ENCODE measurements around the gene TAOK3. TPM values are rescaled to one million over a fixed set of nuclear protein-coding genes. Genes with fewer than 3 reads are reported as not detected.

The TAOK3 gene
- total and polyA plus RNA-seq, 10 of the 15 experiments (the other 5 are each of a cell fraction or from before 2014, with no cell fraction given): 41.3 to 131 (median 57.8) TPM

DNA sequence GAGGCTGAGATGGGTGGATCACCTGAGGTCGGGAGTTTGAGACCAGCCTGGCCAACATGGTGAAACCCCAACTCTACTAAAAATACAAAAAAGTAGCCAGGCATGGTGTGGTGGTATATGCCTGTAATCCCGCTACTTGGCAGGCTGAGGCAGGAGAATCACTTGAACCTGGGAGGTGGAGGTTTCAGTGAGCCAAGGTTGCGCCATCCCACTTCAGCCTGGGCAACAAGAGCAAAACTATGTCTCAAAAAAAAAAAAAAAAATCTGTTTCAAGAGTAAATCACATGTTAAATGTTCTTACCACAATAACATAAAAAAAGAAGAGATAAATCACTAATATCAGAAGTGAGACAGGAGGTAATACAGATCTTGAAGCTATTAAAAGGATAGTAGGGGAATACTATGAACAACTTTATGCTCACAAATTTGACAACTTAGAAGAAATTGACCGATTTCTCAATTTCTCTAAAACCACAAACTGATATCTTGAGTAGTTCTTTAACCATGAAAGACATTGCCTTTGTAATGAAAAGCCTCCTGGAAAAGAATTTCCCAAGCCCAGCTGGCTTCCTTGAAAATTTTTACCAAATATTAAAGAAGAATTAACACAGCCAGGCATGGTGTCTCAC, 37.7 kb downstream of the TAOK3 start:
- no peak for FAIRE-seq
- POLR2A ChIA-PET: interaction anchor here (0.6 to 1.9 kb wide), 3 partner anchors 11 to 65 kb away, joined by 3 to 8 read pairs (median 5); no protein-coding TSS in a partner anchor
- DNase-seq (ENCODE audit: low read depth, low spot score): no peak
- CTCF ChIA-PET: interaction anchor here (1.2 to 1.9 kb wide), 3 partner anchors 10 to 23 kb away, joined by 3 to 6 read pairs (median 6); no protein-coding TSS in a partner anchor
- Histone ChIP-seq H3K4me3 (no peak overlapping the region), H3K36me3 (ENCODE audit: control insufficient read depth in 2 of 2, insufficient read depth in 2 of 2, low read length in 1 of 2) (peaks cover 0 to 7% of the 10 kb centered on the region in 2 experiments; a peak in 2 of 4 replicates), H4K20me1 (ENCODE audit: control insufficient read depth, insufficient read depth) (no peaks in the 10 kb centered on the region), H3K27ac (ENCODE audit: control insufficient read depth, insufficient read depth) (no peak overlapping the region), H3K27me3 (replicated peaks in 1 of 2; ENCODE audit: control insufficient read depth in 2 of 2, insufficient read depth in 2 of 2, low read length in 1 of 2) (no peaks in the 10 kb centered on the region), H2AFZ (ENCODE audit: control insufficient read depth, low read depth, low read length) (no peak overlapping the region), H3K9ac (ENCODE audit: control insufficient read depth, insufficient read depth, low read length) (no peak overlapping the region), H3K9me3 (replicated peaks; ENCODE audit: control insufficient read depth, insufficient read depth, low read length) (no peaks in the 10 kb centered on the region; the same call in none of the 3 replicates), H3K4me1 (ENCODE audit: control insufficient read depth, insufficient read depth, low read length) (peaks cover 8% of the 10 kb centered on the region), H3K79me2 (ENCODE audit: control insufficient read depth, insufficient read depth, low read length) (peaks cover 38% of the 10 kb centered on the region), H3K4me2 (ENCODE audit: control insufficient read depth, insufficient read depth) (no peak overlapping the region; the same call in 1 of the 2 replicates)
- no peak for ATAC-seq
- in situ Hi-C loops (cut with MboI): no loop called here
- BruUV-seq (replicated peaks): no TSS peak
- intact Hi-C loops (cut with micrococcal nuclease; ENCODE audit: unreplicated experiment): no loop called here
- TF ChIP-seq TAF1 (IDR thresholded peaks at IDR 0.05; ENCODE audit: borderline replicate concordance, low read depth, low read length) (no peak), CHD4 (IDR thresholded peaks at IDR 0.05) (no peak), CBX3 (IDR thresholded peaks at IDR 0.05; ENCODE audit: borderline replicate concordance, low read depth) (no peak), CBX5 (IDR thresholded peaks at IDR 0.05; ENCODE audit: low read depth) (no peak), NFIC (IDR thresholded peaks at IDR 0.05; ENCODE audit: low read depth, low read length) (peak; percentile 66; the same call in 1 of the 2 replicates), POU2F2 (IDR thresholded peaks at IDR 0.05; ENCODE audit: borderline replicate concordance, low read depth, low read length) (no peak), BHLHE40 (IDR thresholded peaks at IDR 0.05; ENCODE audit: borderline replicate concordance in 1 of 2, low read depth in 2 of 2, low read length in 1 of 2) (no peak), RUNX3 (IDR thresholded peaks at IDR 0.05; ENCODE audit: low read length) (peak; percentile 64; the same call in 1 of the 2 replicates), ATF2 (IDR thresholded peaks at IDR 0.05; ENCODE audit: low read length) (no peak), JUNB (IDR thresholded peaks at IDR 0.05) (peak; percentile 52), YBX1 (IDR thresholded peaks at IDR 0.05) (no peak), SRF (IDR thresholded peaks at IDR 0.05; ENCODE audit: low read depth in 2 of 2, low read length in 2 of 2) (no peak), EZH2 (IDR thresholded peaks at IDR 0.05; ENCODE audit: borderline replicate concordance, control insufficient read depth, low read depth, low read length) (no peak), ZNF384 (IDR thresholded peaks at IDR 0.05; ENCODE audit: borderline replicate concordance, low read depth, low read length) (0 out of 2 replicates have a peak, but pooled peaks have one; percentile 11), BRCA1 (IDR thresholded peaks at IDR 0.05; ENCODE audit: low read depth, low read length) (no peak), PKNOX1 (IDR thresholded peaks at IDR 0.05) (peak; percentile 6; the same call in 1 of the 2 replicates)
- TF ChIP-seq, protein P1, sequence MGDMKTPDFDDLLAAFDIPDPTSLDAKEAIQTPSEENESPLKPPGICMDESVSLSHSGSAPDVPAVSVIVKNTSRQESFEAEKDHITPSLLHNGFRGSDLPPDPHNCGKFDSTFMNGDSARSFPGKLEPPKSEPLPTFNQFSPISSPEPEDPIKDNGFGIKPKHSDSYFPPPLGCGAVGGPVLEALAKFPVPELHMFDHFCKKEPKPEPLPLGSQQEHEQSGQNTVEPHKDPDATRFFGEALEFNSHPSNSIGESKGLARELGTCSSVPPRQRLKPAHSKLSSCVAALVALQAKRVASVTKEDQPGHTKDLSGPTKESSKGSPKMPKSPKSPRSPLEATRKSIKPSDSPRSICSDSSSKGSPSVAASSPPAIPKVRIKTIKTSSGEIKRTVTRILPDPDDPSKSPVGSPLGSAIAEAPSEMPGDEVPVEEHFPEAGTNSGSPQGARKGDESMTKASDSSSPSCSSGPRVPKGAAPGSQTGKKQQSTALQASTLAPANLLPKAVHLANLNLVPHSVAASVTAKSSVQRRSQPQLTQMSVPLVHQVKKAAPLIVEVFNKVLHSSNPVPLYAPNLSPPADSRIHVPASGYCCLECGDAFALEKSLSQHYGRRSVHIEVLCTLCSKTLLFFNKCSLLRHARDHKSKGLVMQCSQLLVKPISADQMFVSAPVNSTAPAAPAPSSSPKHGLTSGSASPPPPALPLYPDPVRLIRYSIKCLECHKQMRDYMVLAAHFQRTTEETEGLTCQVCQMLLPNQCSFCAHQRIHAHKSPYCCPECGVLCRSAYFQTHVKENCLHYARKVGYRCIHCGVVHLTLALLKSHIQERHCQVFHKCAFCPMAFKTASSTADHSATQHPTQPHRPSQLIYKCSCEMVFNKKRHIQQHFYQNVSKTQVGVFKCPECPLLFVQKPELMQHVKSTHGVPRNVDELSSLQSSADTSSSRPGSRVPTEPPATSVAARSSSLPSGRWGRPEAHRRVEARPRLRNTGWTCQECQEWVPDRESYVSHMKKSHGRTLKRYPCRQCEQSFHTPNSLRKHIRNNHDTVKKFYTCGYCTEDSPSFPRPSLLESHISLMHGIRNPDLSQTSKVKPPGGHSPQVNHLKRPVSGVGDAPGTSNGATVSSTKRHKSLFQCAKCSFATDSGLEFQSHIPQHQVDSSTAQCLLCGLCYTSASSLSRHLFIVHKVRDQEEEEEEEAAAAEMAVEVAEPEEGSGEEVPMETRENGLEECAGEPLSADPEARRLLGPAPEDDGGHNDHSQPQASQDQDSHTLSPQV (IDR thresholded peaks at IDR 0.05): no peak
- RAD21 ChIA-PET (ENCODE audit: unreplicated experiment): interaction anchor here (0.6 to 1.1 kb wide), 2 partner anchors 9 to 22 kb away, joined by 3 read pairs; no protein-coding TSS in a partner anchor
- 54% methylated on average over 4 of the region's 4 CpGs for WGBS (ENCODE audit: insufficient coverage, insufficient replicate concordance, low lambda C conversion rate, missing lambda C conversion rate)
- SMC1A ChIA-PET (ENCODE audit: uncharacterized antibody, unreplicated experiment): interaction anchor here (0.7 to 4.1 kb wide), 8 partner anchors 10 to 567 kb away, joined by 3 to 23 read pairs (median 6); no protein-coding TSS in a partner anchor
